Activated T-cell treated with anti-CD3 and anti-CD28 coated beads, Interleukin-2, amount 50 U/mL, for 24 hours (primary cell): ENCODE results near the gene GDF11.

ENCODE experiments used
- DNase-seq: peaks from one replicate; pipeline ENCODE4 v3.0.0-alpha.2; 2020
- H3K27ac Mint-ChIP-seq: 2 replicates; pipeline ENCODE4 v1.8.0; 2020; ENCODE audit warnings: mild to moderate bottlenecking, mixed read lengths
- H3K27me3 Mint-ChIP-seq: 2 replicates; pipeline ENCODE4 v1.8.0; 2020; ENCODE audit warnings: mixed read lengths
- H3K36me3 Mint-ChIP-seq: 2 replicates; pipeline ENCODE4 v1.8.0; 2020; ENCODE audit warnings: low read depth, mixed read lengths
- H3K4me1 Mint-ChIP-seq: 2 replicates; pipeline ENCODE4 v1.8.0; 2020; ENCODE audit warnings: low read depth, mixed read lengths
- H3K4me3 Mint-ChIP-seq: 2 replicates; pipeline ENCODE4 v1.8.0; 2020; ENCODE audit warnings: mild to moderate bottlenecking, moderate library complexity, mixed read lengths
- H3K9me3 Mint-ChIP-seq: 2 replicates; pipeline ENCODE4 v1.8.0; 2020; ENCODE audit warnings: mixed read lengths

Gene GDF11

GRCh38 chr12:55715833-55716581 lies 26.9 kb upstream of the GDF11 start, which contains the start of gene BLOC1S1:
Gene BLOC1S1 (plus strand): TSS chr12:55716046. CDS start chr12:55716052, 6 bp downstream.
- Mint-ChIP-seq H3K9me3 (no peaks in the 10 kb centered on the region), H3K27me3 (no peaks in the 10 kb centered on the region), H3K36me3 (peaks cover 40% of the 10 kb centered on the region), H3K27ac (peak within 1 kb of the TSS; percentile 97), H3K4me1 (peaks cover 44% of the 10 kb centered on the region), H3K4me3 (peak within 1 kb of the TSS; percentile 91)
- peak; percentile 95 for DNase-seq

GRCh38 chr12:55716582-55716957 lies 26.4 kb upstream of the GDF11 start:
- H3K4me3 Mint-ChIP-seq: peak overlapping the region; percentile 91
- no peak for DNase-seq
- H3K9me3 Mint-ChIP-seq: no peaks in the 10 kb centered on the region
- peak overlapping the region; percentile 97 for H3K27ac Mint-ChIP-seq
- peaks cover 41% of the 10 kb centered on the region for H3K36me3 Mint-ChIP-seq
- no peaks in the 10 kb centered on the region for H3K27me3 Mint-ChIP-seq
- peaks cover 44% of the 10 kb centered on the region for H3K4me1 Mint-ChIP-seq

- H3K4me3 Mint-ChIP-seq: peak overlapping the region; percentile 91
- peaks cover 45% of the 10 kb centered on the region for H3K36me3 Mint-ChIP-seq
Measured at GRCh38 chr12:55717011-55718007, 25.6 kb upstream of the GDF11 start.

GRCh38 chr12:55718015-55718414 lies 24.9 kb upstream of the GDF11 start:
- H3K9me3 Mint-ChIP-seq: no peaks in the 10 kb centered on the region
- no peak for DNase-seq
- peak overlapping the region; percentile 97 for H3K27ac Mint-ChIP-seq
- H3K4me3 Mint-ChIP-seq: peak overlapping the region; percentile 91
- H3K27me3 Mint-ChIP-seq: no peaks in the 10 kb centered on the region
- peaks cover 46% of the 10 kb centered on the region for H3K36me3 Mint-ChIP-seq
- peaks cover 44% of the 10 kb centered on the region for H3K4me1 Mint-ChIP-seq

More at GRCh38 chr12:55717011-55718007, 25.6 kb upstream of the GDF11 start:
- DNase-seq: no peak
- Mint-ChIP-seq H3K4me1 (peaks cover 44% of the 10 kb centered on the region), H3K27ac (peak overlapping the region; percentile 97), H3K27me3 (no peaks in the 10 kb centered on the region), H3K9me3 (no peaks in the 10 kb centered on the region)

GRCh38 chr12:55718624-55719275 lies 24.2 kb upstream of the GDF11 start:
- peaks cover 44% of the 10 kb centered on the region for H3K4me1 Mint-ChIP-seq
- no peak overlapping the region for H3K4me3 Mint-ChIP-seq
- no peak for DNase-seq
- H3K27me3 Mint-ChIP-seq: no peaks in the 10 kb centered on the region
- H3K27ac Mint-ChIP-seq: peak overlapping the region; percentile 97
- no peaks in the 10 kb centered on the region for H3K9me3 Mint-ChIP-seq
- peaks cover 53% of the 10 kb centered on the region for H3K36me3 Mint-ChIP-seq

GRCh38 chr12:55719371-55719770 lies 23.6 kb upstream of the GDF11 start:
- Mint-ChIP-seq H3K9me3 (no peaks in the 10 kb centered on the region), H3K4me3 (no peak overlapping the region), H3K27ac (peak overlapping the region; percentile 60), H3K27me3 (no peaks in the 10 kb centered on the region), H3K4me1 (peaks cover 44% of the 10 kb centered on the region), H3K36me3 (peaks cover 59% of the 10 kb centered on the region)
- DNase-seq: no peak

GRCh38 chr12:55720071-55720564 lies 22.8 kb upstream of the GDF11 start, which contains the start of gene RDH5:
Gene RDH5 (plus strand): TSS chr12:55720393. CDS start chr12:55721185, 792 bp downstream.
- Mint-ChIP-seq H3K9me3 (no peaks in the 10 kb centered on the region), H3K4me3 (no peak within 1 kb of the TSS), H3K27ac (peak within 1 kb of the TSS; percentile 60), H3K36me3 (peaks cover 67% of the 10 kb centered on the region), H3K4me1 (peaks cover 46% of the 10 kb centered on the region), H3K27me3 (no peaks in the 10 kb centered on the region)
- no peak for DNase-seq

GRCh38 chr12:55720894-55721444 lies 22.0 kb upstream of the GDF11 start:
- peaks cover 42% of the 10 kb centered on the region for H3K4me1 Mint-ChIP-seq
- no peaks in the 10 kb centered on the region for H3K9me3 Mint-ChIP-seq
- no peak overlapping the region for H3K4me3 Mint-ChIP-seq
- H3K27me3 Mint-ChIP-seq: no peaks in the 10 kb centered on the region
- peak overlapping the region; percentile 29 for H3K27ac Mint-ChIP-seq
- peaks cover 72% of the 10 kb centered on the region for H3K36me3 Mint-ChIP-seq
- no peak for DNase-seq

- H3K9me3 Mint-ChIP-seq: no peaks in the 10 kb centered on the region
- peak overlapping the region; percentile 63 for H3K27ac Mint-ChIP-seq
- no peak for DNase-seq
- no peaks in the 10 kb centered on the region for H3K27me3 Mint-ChIP-seq
- no peak overlapping the region for H3K4me3 Mint-ChIP-seq
- H3K36me3 Mint-ChIP-seq: peaks cover 73% of the 10 kb centered on the region
- H3K4me1 Mint-ChIP-seq: peaks cover 45% of the 10 kb centered on the region
Measured at GRCh38 chr12:55721601-55722213, 21.2 kb upstream of the GDF11 start.

- peaks cover 71% of the 10 kb centered on the region for H3K36me3 Mint-ChIP-seq
- no peaks in the 10 kb centered on the region for H3K27me3 Mint-ChIP-seq
- peaks cover 45% of the 10 kb centered on the region for H3K4me1 Mint-ChIP-seq
- no peak for DNase-seq
- peak overlapping the region; percentile 58 for H3K27ac Mint-ChIP-seq
- no peak overlapping the region for H3K4me3 Mint-ChIP-seq
- H3K9me3 Mint-ChIP-seq: no peaks in the 10 kb centered on the region
Measured at GRCh38 chr12:55722948-55723347, 20.0 kb upstream of the GDF11 start.

- no peak overlapping the region for H3K4me3 Mint-ChIP-seq
- DNase-seq: no peak
- peaks cover 63% of the 10 kb centered on the region for H3K36me3 Mint-ChIP-seq
- no peak overlapping the region for H3K27ac Mint-ChIP-seq
- H3K4me1 Mint-ChIP-seq: peaks cover 39% of the 10 kb centered on the region
- no peaks in the 10 kb centered on the region for H3K9me3 Mint-ChIP-seq
- no peaks in the 10 kb centered on the region for H3K27me3 Mint-ChIP-seq
Measured at GRCh38 chr12:55723516-55724225, 19.3 kb upstream of the GDF11 start.

GRCh38 chr12:55724226-55724939 lies 18.5 kb upstream of the GDF11 start:
- Mint-ChIP-seq H3K4me1 (peaks cover 38% of the 10 kb centered on the region), H3K4me3 (no peak overlapping the region), H3K27me3 (no peaks in the 10 kb centered on the region), H3K9me3 (no peaks in the 10 kb centered on the region), H3K36me3 (peaks cover 60% of the 10 kb centered on the region), H3K27ac (peak overlapping the region; percentile 77)
- peak; percentile 72 for DNase-seq
